HCT116 (cell line): ENCODE data around the gene GLRX.

Experiments used
- POLR2AphosphoS5 ChIP-seq: IDR thresholded peaks from 2 replicates; pipeline ENCODE4 v1.6.1; 2011; ENCODE audit warnings: mild to moderate bottlenecking, low read depth, low read length, moderate library complexity
- SIN3A ChIP-seq: IDR thresholded peaks from 2 replicates; pipeline ENCODE4 v1.6.1; 2012; ENCODE audit warnings: low read depth
- SP1 ChIP-seq: IDR thresholded peaks from 2 replicates; pipeline ENCODE4 v1.6.1; 2012; ENCODE audit warnings: low read depth
- TF ChIP-seq, protein P1 (sequence below): IDR thresholded peaks from 2 replicates; pipeline ENCODE4 v1.6.1; 2012
- TF ChIP-seq, protein P2 (sequence below), 3 experiments: fragments of 200-600 bp in 1 of 3; sonication (generic) in 1 of 3; IDR thresholded peaks in 2 of 3; conservative IDR thresholded peaks in 1 of 3; 2 replicates each; pipeline ENCODE4 v1.5.1; 2012 to 2017; ENCODE audit warnings: low read depth in 2 of 3, low read length in 2 of 3, antibody characterized with exemption in 1 of 3, borderline replicate concordance in 1 of 3, control low read depth in 1 of 3, mild to moderate bottlenecking in 1 of 3, mixed read lengths in 1 of 3, mixed run types in 1 of 3, moderate library complexity in 1 of 3; ENCODE audit not compliant: insufficient read depth in 1 of 3
- TF ChIP-seq, protein P3 (sequence below): IDR thresholded peaks from 2 replicates; pipeline ENCODE4 v1.6.1; 2012; ENCODE audit warnings: low read depth

DNA sequence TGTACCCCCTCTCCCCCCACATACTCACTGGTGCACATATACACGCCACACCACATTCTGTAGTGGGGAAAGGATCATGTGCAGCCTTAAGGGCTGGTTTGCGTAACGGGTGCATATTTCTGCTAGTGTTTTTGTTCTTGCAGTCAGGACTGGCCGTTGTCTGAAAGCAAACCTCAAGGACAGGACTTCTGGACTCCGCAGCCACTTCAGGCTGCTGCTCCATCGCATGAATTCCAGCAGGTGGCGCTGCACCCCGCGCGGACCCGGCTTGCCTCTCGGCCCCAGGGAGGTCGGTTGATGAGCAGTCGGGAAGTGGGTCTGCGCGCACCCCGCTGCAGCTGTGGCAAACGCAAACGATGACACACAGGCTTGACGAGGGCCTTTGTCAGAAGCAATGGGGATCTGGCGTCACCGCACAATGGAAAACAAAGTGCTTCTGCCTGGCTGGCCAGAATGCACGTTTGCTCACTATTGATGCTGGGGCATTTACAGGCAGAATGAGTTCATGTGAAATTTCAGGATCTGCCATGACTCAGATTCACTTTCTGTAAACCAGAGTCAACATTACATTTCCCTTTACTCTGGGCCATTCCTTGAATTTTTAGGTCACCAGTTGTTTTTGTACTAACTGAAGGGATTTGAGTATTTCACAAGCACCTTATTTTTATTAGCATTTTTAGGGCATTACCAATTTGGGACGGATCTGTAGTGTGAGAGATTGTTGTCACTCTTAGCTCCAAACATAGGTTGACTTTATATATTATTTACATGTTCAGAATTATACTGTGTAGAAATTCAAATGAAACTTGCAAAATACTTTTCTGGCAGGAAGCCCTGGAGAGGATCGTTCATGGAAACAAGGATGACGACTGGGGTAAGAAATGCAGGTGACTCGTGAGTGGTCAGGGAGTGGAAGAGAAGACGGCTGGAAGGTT, 36.4 kb upstream of the GLRX start:
- TF ChIP-seq, protein P1, sequence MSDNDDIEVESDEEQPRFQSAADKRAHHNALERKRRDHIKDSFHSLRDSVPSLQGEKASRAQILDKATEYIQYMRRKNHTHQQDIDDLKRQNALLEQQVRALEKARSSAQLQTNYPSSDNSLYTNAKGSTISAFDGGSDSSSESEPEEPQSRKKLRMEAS, result no peak; the same call in 1 of the 2 replicates
- TF ChIP-seq, protein P2, sequence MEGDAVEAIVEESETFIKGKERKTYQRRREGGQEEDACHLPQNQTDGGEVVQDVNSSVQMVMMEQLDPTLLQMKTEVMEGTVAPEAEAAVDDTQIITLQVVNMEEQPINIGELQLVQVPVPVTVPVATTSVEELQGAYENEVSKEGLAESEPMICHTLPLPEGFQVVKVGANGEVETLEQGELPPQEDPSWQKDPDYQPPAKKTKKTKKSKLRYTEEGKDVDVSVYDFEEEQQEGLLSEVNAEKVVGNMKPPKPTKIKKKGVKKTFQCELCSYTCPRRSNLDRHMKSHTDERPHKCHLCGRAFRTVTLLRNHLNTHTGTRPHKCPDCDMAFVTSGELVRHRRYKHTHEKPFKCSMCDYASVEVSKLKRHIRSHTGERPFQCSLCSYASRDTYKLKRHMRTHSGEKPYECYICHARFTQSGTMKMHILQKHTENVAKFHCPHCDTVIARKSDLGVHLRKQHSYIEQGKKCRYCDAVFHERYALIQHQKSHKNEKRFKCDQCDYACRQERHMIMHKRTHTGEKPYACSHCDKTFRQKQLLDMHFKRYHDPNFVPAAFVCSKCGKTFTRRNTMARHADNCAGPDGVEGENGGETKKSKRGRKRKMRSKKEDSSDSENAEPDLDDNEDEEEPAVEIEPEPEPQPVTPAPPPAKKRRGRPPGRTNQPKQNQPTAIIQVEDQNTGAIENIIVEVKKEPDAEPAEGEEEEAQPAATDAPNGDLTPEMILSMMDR (IDR thresholded peaks at IDR 0.05 in 2 of 3, conservative IDR thresholded peaks at IDR 0.05 in 1 of 3; ENCODE audit: borderline replicate concordance in 1 of 3, insufficient read depth in 1 of 3, low read depth in 2 of 3, low read length in 2 of 3), result peak; percentile 90 to 98 (median 95)
- TF ChIP-seq SIN3A, result no peak
- TF ChIP-seq SP1, result no peak
- no peak for TF ChIP-seq POLR2AphosphoS5
- TF ChIP-seq, protein P3, sequence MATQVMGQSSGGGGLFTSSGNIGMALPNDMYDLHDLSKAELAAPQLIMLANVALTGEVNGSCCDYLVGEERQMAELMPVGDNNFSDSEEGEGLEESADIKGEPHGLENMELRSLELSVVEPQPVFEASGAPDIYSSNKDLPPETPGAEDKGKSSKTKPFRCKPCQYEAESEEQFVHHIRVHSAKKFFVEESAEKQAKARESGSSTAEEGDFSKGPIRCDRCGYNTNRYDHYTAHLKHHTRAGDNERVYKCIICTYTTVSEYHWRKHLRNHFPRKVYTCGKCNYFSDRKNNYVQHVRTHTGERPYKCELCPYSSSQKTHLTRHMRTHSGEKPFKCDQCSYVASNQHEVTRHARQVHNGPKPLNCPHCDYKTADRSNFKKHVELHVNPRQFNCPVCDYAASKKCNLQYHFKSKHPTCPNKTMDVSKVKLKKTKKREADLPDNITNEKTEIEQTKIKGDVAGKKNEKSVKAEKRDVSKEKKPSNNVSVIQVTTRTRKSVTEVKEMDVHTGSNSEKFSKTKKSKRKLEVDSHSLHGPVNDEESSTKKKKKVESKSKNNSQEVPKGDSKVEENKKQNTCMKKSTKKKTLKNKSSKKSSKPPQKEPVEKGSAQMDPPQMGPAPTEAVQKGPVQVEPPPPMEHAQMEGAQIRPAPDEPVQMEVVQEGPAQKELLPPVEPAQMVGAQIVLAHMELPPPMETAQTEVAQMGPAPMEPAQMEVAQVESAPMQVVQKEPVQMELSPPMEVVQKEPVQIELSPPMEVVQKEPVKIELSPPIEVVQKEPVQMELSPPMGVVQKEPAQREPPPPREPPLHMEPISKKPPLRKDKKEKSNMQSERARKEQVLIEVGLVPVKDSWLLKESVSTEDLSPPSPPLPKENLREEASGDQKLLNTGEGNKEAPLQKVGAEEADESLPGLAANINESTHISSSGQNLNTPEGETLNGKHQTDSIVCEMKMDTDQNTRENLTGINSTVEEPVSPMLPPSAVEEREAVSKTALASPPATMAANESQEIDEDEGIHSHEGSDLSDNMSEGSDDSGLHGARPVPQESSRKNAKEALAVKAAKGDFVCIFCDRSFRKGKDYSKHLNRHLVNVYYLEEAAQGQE, result no peak
